ENCODE measurements around the gene DTNBP1. TPM values are rescaled to one million over a fixed set of nuclear protein-coding genes. Genes with fewer than 3 reads are reported as not detected.

DTNBP1 gene
- total and polyA plus RNA-seq, 2 of the 8 experiments (the other 6 are each of a cell fraction or from before 2014, with no cell fraction given) = 13.5 to 22.1 TPM

DNA sequence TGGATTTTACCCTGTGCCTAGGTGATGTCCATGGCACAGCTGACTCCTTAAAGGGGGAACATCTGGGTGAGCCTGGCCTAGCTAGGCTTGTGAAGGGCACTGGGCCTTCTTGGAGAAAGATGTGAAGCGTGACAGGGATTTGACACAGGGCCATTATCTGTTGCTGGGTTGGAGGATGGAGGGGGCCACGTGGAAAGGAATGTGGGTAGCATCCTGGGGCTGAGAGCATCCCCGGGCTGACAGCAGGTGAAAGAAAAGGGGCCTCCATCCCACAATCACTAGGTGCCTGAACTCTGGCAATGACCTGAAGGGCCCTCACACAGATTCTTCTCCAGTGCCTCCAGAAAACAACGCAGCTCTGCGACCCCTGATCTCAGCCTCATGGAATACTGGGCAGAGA lies 124.7 kb downstream of the DTNBP1 start:
- H3K27ac ChIP-seq (ENCODE audit: low read depth, low read length) = no peak overlapping the region
- no peaks in the 10 kb centered on the region for H3K23me2 ChIP-seq (ENCODE audit: low read depth, low read length)
- no peaks in the 10 kb centered on the region for H3K36me3 ChIP-seq (ENCODE audit: control insufficient read depth in 2 of 4, insufficient read depth in 4 of 4, low read length in 3 of 4)
- no peak overlapping the region for H3K56ac ChIP-seq (replicated peaks; ENCODE audit: insufficient read length, low read depth, low read length)
- no peaks in the 10 kb centered on the region for H3K9me3 ChIP-seq (ENCODE audit: insufficient read depth in 2 of 2, low read depth in 1 of 2, low read length in 1 of 2)
- H2BK15ac ChIP-seq (ENCODE audit: low read length) = no peak overlapping the region
- no peaks in the 10 kb centered on the region for H3K79me2 ChIP-seq (ENCODE audit: control insufficient read depth in 1 of 2, insufficient read depth in 2 of 2, low read length in 2 of 2)
- no peak overlapping the region for H2BK20ac ChIP-seq (ENCODE audit: low read length)
- H4K20me1 ChIP-seq (replicated peaks in 1 of 2; ENCODE audit: control insufficient read depth in 1 of 2, insufficient read depth in 2 of 2, low read length in 2 of 2) = no peaks in the 10 kb centered on the region
- no peak overlapping the region for H2AFZ ChIP-seq (ENCODE audit: low read length)
- H3K4ac ChIP-seq (replicated peaks; ENCODE audit: insufficient read length, low read depth, low read length) = no peak overlapping the region
- H3K23ac ChIP-seq (ENCODE audit: insufficient read length) = no peak overlapping the region
- 81% methylated on average over 5 of the region's 5 CpGs; no CpG with 5 or more reads in 1 of the 2 experiments for WGBS, 2 experiments (ENCODE audit: extremely low coverage in 1 of 2, insufficient coverage in 1 of 2, insufficient read length in 1 of 2, insufficient replicate concordance in 2 of 2, low coverage in 1 of 2, low lambda C conversion rate in 2 of 2, missing lambda C conversion rate in 1 of 2)
- H3K79me1 ChIP-seq (ENCODE audit: low read depth, low read length) = peaks cover 2% of the 10 kb centered on the region; the same call in 1 of the 2 replicates
- H2BK5ac ChIP-seq (ENCODE audit: low read depth, low read length) = no peak overlapping the region
- no peak for TF ChIP-seq NRF1 (IDR thresholded peaks at IDR 0.05; ENCODE audit: low read depth, low read length)
- no peak for TF ChIP-seq TAF7 (optimal IDR thresholded peaks at IDR 0.05; ENCODE audit: borderline replicate concordance, low read depth, low read length)
- TF ChIP-seq GTF2F1 (IDR thresholded peaks at IDR 0.05; ENCODE audit: borderline replicate concordance, low read depth, low read length) = no peak
- no peaks in the 10 kb centered on the region for H3K4me1 ChIP-seq (replicated peaks in 1 of 4; ENCODE audit: control insufficient read depth in 3 of 4, insufficient read depth in 4 of 4, low read length in 3 of 4)
- no peak overlapping the region; the same call in 1 of the 2 replicates for H4K8ac ChIP-seq (ENCODE audit: extremely low read depth, insufficient read depth, low read length)
- no peak overlapping the region for H2BK120ac ChIP-seq (replicated peaks; ENCODE audit: low read depth, low read length)
- H3K18ac ChIP-seq (ENCODE audit: extremely low read depth, low read length) = no peak overlapping the region
- no peak overlapping the region for H4K5ac ChIP-seq (ENCODE audit: insufficient read length, low read depth, low read length)
- ChIA-PET POLR2A (ENCODE audit: partially characterized antibody) (interaction anchor here (3.1 kb wide), 1 partner anchor 14 kb away, joined by 9 read pairs; no protein-coding TSS in a partner anchor), CTCF (ENCODE audit: partially characterized antibody) (interaction anchor here (1.1 to 1.8 kb wide), 2 partner anchors 12 to 86 kb away, joined by 6 read pairs; no protein-coding TSS in a partner anchor)
- H2AK5ac ChIP-seq (ENCODE audit: low read depth, low read length) = no peak overlapping the region
- no peak overlapping the region for H3K9ac ChIP-seq (replicated peaks in 1 of 4; ENCODE audit: extremely low read depth in 1 of 4, low read depth in 3 of 4, low read length in 3 of 4)
- H3K14ac ChIP-seq (ENCODE audit: insufficient read length) = no peak overlapping the region
- H3K4me2 ChIP-seq (ENCODE audit: insufficient read depth in 1 of 2, low read depth in 2 of 2, low read length in 2 of 2) = no peak overlapping the region
- H3K4me3 ChIP-seq (ENCODE audit: extremely low read depth in 1 of 4, insufficient read depth in 2 of 4, low read depth in 3 of 4, low read length in 4 of 4) = no peak overlapping the region
- H4K91ac ChIP-seq (replicated peaks; ENCODE audit: insufficient read length, low read length) = no peak overlapping the region
- H3K27me3 ChIP-seq (replicated peaks in 1 of 4; ENCODE audit: control insufficient read depth in 3 of 4, extremely low read depth in 1 of 4, insufficient read depth in 3 of 4, low read length in 3 of 4) = no peaks in the 10 kb centered on the region
- no peak overlapping the region for H2BK12ac ChIP-seq (ENCODE audit: low read depth, low read length)
- peak in 1 of 2 experiments; percentile 17 for DNase-seq (ENCODE audit: low read depth in 1 of 2, low spot score in 2 of 2)
- no peak for FAIRE-seq
